HCT116 (cell line): ENCODE measurements around the gene CAPN3. TPM values are rescaled to one million over a fixed set of nuclear protein-coding genes. Genes with fewer than 3 reads are reported as not detected.

Source experiments
- ATAC-seq: fragments of 200-7000 bp; cut with Tn5 transposase; 2 replicates; pipeline ENCODE4 v1.9.1; 2020; ENCODE audit warnings: mild to moderate bottlenecking, moderate library complexity
- BruUV-seq: library from RNA; stranded (reverse); fragments of 400-500 nt; replicated peaks from 2 replicates; lab custom pipeline; 2021; lab: Mats Ljungman, UMichigan
- CTCF ChIA-PET: fragments of 300-600 bp; sonication (Branson Sonifier 250); formaldehyde crosslinking; loops from one replicate; lab custom pipeline; 2021; ENCODE audit warnings: antibody characterized with exemption; lab: Charles Lee
- POLR2A ChIA-PET: fragments of 300-600, 350-600 bp; sonication (Branson Sonifier 250); formaldehyde crosslinking; loops from one replicate; lab custom pipeline; 2021; ENCODE audit warnings: antibody characterized with exemption; lab: Charles Lee
- RAD21 ChIA-PET, 2 experiments: fragments of 300-600 bp; sonication (Branson Sonifier 250); formaldehyde crosslinking; loops; one replicate each; lab custom pipeline; 2023; ENCODE audit warnings: low total read pairs in 2 of 2; ENCODE audit not compliant: uncharacterized antibody in 2 of 2, unreplicated experiment in 2 of 2, low non-redundant PET in 1 of 2; lab: Charles Lee
- DNase-seq: peaks from one replicate; pipeline ENCODE4 v3.0.0-alpha.2; 2010; ENCODE audit warnings: low read depth, low spot score
- H2AFZ ChIP-seq: fragments of 200-600 bp; shearing (Covaris generic), sonication (generic); 2 replicates; pipeline ENCODE4 v1.6.1; 2017; ENCODE audit warnings: low read depth, mixed run types, mixed read lengths, antibody characterized with exemption, low read length; ENCODE audit not compliant: poor library complexity, severe bottlenecking
- H3K27ac ChIP-seq: 2 replicates; pipeline ENCODE4 v1.5.1; 2012; ENCODE audit warnings: low read depth, low read length
- H3K27me3 ChIP-seq: fragments of 200-600 bp; sonication (generic); 2 replicates; pipeline ENCODE4 v1.6.1; 2016; ENCODE audit warnings: mixed run types, low read length, mixed read lengths; ENCODE audit not compliant: insufficient read depth
- H3K36me3 ChIP-seq, 2 experiments: fragments of 200-500 bp in 1 of 2; fragments of 200-600 bp in 1 of 2; sonication (Bioruptor generic) in 1 of 2; sonication (generic) in 1 of 2; 2 replicates each; pipeline versions ENCODE4 v1.5.1 to v1.6.1; 2014 to 2016; ENCODE audit warnings: low read length in 2 of 2, inconsistent platforms in 1 of 2, mixed read lengths in 1 of 2, mixed run types in 1 of 2; ENCODE audit not compliant: insufficient read depth in 2 of 2, control insufficient read depth in 1 of 2
- H3K4me1 ChIP-seq, 2 experiments: fragments of 200-600 bp in 1 of 2; sonication (generic) in 1 of 2; 2 replicates each; pipeline versions ENCODE4 v1.5.1 to v1.6.1; 2012 to 2017; ENCODE audit warnings: low read length in 2 of 2, inconsistent platforms in 1 of 2, mild to moderate bottlenecking in 1 of 2, mixed read lengths in 1 of 2, mixed run types in 1 of 2, moderate library complexity in 1 of 2; ENCODE audit not compliant: insufficient read depth in 2 of 2, control insufficient read depth in 1 of 2
- H3K4me2 ChIP-seq: fragments of 200-600 bp; sonication (generic); 2 replicates; pipeline ENCODE4 v1.6.1; 2017; ENCODE audit warnings: mixed run types, low read length, mixed read lengths
- H3K4me3 ChIP-seq, 2 experiments: fragments of 200-600 bp in 1 of 2; sonication (generic) in 1 of 2; replicated peaks in 1 of 2; 2 replicates each; pipeline ENCODE4 v1.5.1; 2011 to 2016; ENCODE audit warnings: low read length in 2 of 2, control low read depth in 1 of 2, low read depth in 1 of 2, mild to moderate bottlenecking in 1 of 2, mixed read lengths in 1 of 2, mixed run types in 1 of 2
- H3K79me2 ChIP-seq: fragments of 200-600 bp; sonication (generic); 2 replicates; pipeline ENCODE4 v1.6.1; 2017; ENCODE audit warnings: mild to moderate bottlenecking, mixed run types, low read length, moderate library complexity, mixed read lengths; ENCODE audit not compliant: insufficient read depth
- H3K9ac ChIP-seq: fragments of 200-600 bp; sonication (generic); 2 replicates; pipeline ENCODE4 v1.6.1; 2016; ENCODE audit warnings: low read length, mixed read lengths
- H3K9me2 ChIP-seq: fragments of 200-600 bp; sonication (generic), shearing (Covaris generic); 2 replicates; pipeline ENCODE4 v1.6.1; 2017; ENCODE audit warnings: mixed run types, mild to moderate bottlenecking, moderate library complexity; ENCODE audit not compliant: insufficient read depth
- H3K9me3 ChIP-seq, 2 experiments: fragments of 200-500 bp in 1 of 2; fragments of 200-600 bp in 1 of 2; sonication (Bioruptor generic) in 1 of 2; sonication (generic) in 1 of 2; 2 replicates each; pipeline ENCODE4 v1.6.1; 2014 to 2017; ENCODE audit warnings: low read length in 2 of 2, mixed read lengths in 2 of 2, inconsistent platforms in 1 of 2, low read depth in 1 of 2, mild to moderate bottlenecking in 1 of 2, mixed run types in 1 of 2, moderate library complexity in 1 of 2; ENCODE audit not compliant: control insufficient read depth in 1 of 2, insufficient read depth in 1 of 2
- H4K20me1 ChIP-seq: fragments of 200-600 bp; sonication (generic), shearing (Covaris generic); 2 replicates; pipeline ENCODE4 v1.6.1; 2017; ENCODE audit warnings: mixed run types, mild to moderate bottlenecking, moderate library complexity; ENCODE audit not compliant: insufficient read depth
- ATF3 ChIP-seq: IDR thresholded peaks from 2 replicates; pipeline ENCODE4 v1.6.1; 2012
- CBX3 ChIP-seq: IDR thresholded peaks from 2 replicates; pipeline ENCODE4 v1.6.1; 2012; ENCODE audit warnings: low read depth
- CEBPB ChIP-seq: IDR thresholded peaks from 2 replicates; pipeline ENCODE4 v1.6.1; 2012; ENCODE audit warnings: low read depth
- CTCF ChIP-seq, 3 experiments: fragments of 200-600 bp in 1 of 3; sonication (generic) in 1 of 3; IDR thresholded peaks in 2 of 3; conservative IDR thresholded peaks in 1 of 3; 2 replicates each; pipeline ENCODE4 v1.5.1; 2012 to 2017; ENCODE audit warnings: low read depth in 2 of 3, low read length in 2 of 3, antibody characterized with exemption in 1 of 3, borderline replicate concordance in 1 of 3, control low read depth in 1 of 3, mild to moderate bottlenecking in 1 of 3, mixed read lengths in 1 of 3, mixed run types in 1 of 3, moderate library complexity in 1 of 3; ENCODE audit not compliant: insufficient read depth in 1 of 3
- ELF1 ChIP-seq: IDR thresholded peaks from 2 replicates; pipeline ENCODE4 v1.6.1; 2012; ENCODE audit warnings: low read depth, borderline replicate concordance
- EZH2 ChIP-seq: fragments of 200-600 bp; sonication (generic); IDR thresholded peaks from 2 replicates; pipeline ENCODE4 v1.6.1; 2017; ENCODE audit warnings: antibody characterized with exemption, mixed run types
- EZH2phosphoT487 ChIP-seq: fragments of 200-600 bp; IDR thresholded peaks from 2 replicates; pipeline ENCODE4 v1.6.1; 2018; ENCODE audit warnings: antibody characterized with exemption, borderline replicate concordance
- FOSL1 ChIP-seq: IDR thresholded peaks from 2 replicates; pipeline ENCODE4 v1.6.1; 2012; ENCODE audit warnings: low read depth
- JUND ChIP-seq: IDR thresholded peaks from 2 replicates; pipeline ENCODE4 v1.6.1; 2012
- MAX ChIP-seq: IDR thresholded peaks from 2 replicates; pipeline ENCODE4 v1.6.1; 2012
- POLR2A ChIP-seq: IDR thresholded peaks from 2 replicates; pipeline ENCODE4 v1.7.0; 2011; ENCODE audit warnings: borderline replicate concordance; ENCODE audit not compliant: insufficient read depth, insufficient read length; ENCODE audit errors: extremely low read depth
- POLR2AphosphoS5 ChIP-seq: IDR thresholded peaks from 2 replicates; pipeline ENCODE4 v1.6.1; 2011; ENCODE audit warnings: mild to moderate bottlenecking, low read depth, low read length, moderate library complexity
- RAD21 ChIP-seq: IDR thresholded peaks from 2 replicates; pipeline ENCODE4 v1.6.1; 2012; ENCODE audit warnings: low read depth, mild to moderate bottlenecking
- SIN3A ChIP-seq: IDR thresholded peaks from 2 replicates; pipeline ENCODE4 v1.6.1; 2012; ENCODE audit warnings: low read depth
- SP1 ChIP-seq: IDR thresholded peaks from 2 replicates; pipeline ENCODE4 v1.6.1; 2012; ENCODE audit warnings: low read depth
- SRF ChIP-seq: IDR thresholded peaks from 2 replicates; pipeline ENCODE4 v1.6.1; 2012; ENCODE audit warnings: low read depth
- TCF7L2 ChIP-seq: IDR thresholded peaks from 2 replicates; pipeline ENCODE4 v1.7.0; 2011; ENCODE audit warnings: borderline replicate concordance, inconsistent platforms; ENCODE audit not compliant: insufficient read depth, insufficient read length; ENCODE audit errors: extremely low read depth
- YY1 ChIP-seq: IDR thresholded peaks from 2 replicates; pipeline ENCODE4 v1.6.1; 2011; ENCODE audit warnings: low read length, low read depth, moderate library complexity, mild to moderate bottlenecking; ENCODE audit not compliant: insufficient replicate concordance; ENCODE audit errors: extremely low read depth
- ZBTB33 ChIP-seq: IDR thresholded peaks from 2 replicates; pipeline ENCODE4 v1.6.1; 2011; ENCODE audit warnings: mild to moderate bottlenecking, low read length, moderate library complexity; ENCODE audit not compliant: insufficient replicate concordance; ENCODE audit errors: extremely low read depth
- ZNF274 ChIP-seq: fragments of 200-500 bp; sonication (Bioruptor generic); IDR thresholded peaks from 2 replicates; pipeline ENCODE4 v1.6.1; 2014; ENCODE audit warnings: mild to moderate bottlenecking, low read depth, low read length, inconsistent platforms
- intact Hi-C: fragments of 100-400 bp; cut with micrococcal nuclease; formaldehyde crosslinking; loops from 2 replicates; pipeline ENCODE4 v1.10.0; 2022
- total RNA-seq: library from RNA; stranded (reverse); gene quantifications from one replicate; pipeline ENCODE4 v1.2.1, GENCODE V29; 2021; ENCODE audit not compliant: unreplicated experiment

CAPN3 gene
- total RNA-seq, 1 experiment from 2014 or later: 1.8 TPM

GRCh38 chr15:42405863-42406482 lies 46.7 kb downstream of the CAPN3 start:
- ATAC-seq (no peak), DNase-seq (no peak)
- RAD21 ChIA-PET: no interaction called here

More at GRCh38 chr15:42405863-42406482, 46.7 kb downstream of the CAPN3 start:
- Histone ChIP-seq H3K9me3 (no peaks in the 10 kb centered on the region), H3K9ac (no peak overlapping the region), H3K79me2 (no peaks in the 10 kb centered on the region), H3K9me2 (no peaks in the 10 kb centered on the region), H3K4me3 (no peak overlapping the region), H2AFZ (no peak overlapping the region), H3K27me3 (no peaks in the 10 kb centered on the region), H3K27ac (no peak overlapping the region), H3K36me3 (no peaks in the 10 kb centered on the region), H4K20me1 (no peaks in the 10 kb centered on the region), H3K4me1 (peaks cover 0 to 13% of the 10 kb centered on the region in 2 experiments; a peak in 2 of 4 replicates), H3K4me2 (no peak overlapping the region)
- CTCF ChIA-PET: no interaction called here
- no peak for TF ChIP-seq YY1
- TF ChIP-seq TCF7L2: no peak
- no peak for TF ChIP-seq POLR2AphosphoS5
- no peak for TF ChIP-seq ZBTB33
- TF ChIP-seq CEBPB: no peak
- no peak for TF ChIP-seq POLR2A
- TF ChIP-seq FOSL1: no peak
- TF ChIP-seq ATF3: no peak
- no peak for TF ChIP-seq CBX3
- no peak for TF ChIP-seq SP1
- TF ChIP-seq EZH2phosphoT487: no peak
- TF ChIP-seq CTCF (IDR thresholded peaks at IDR 0.05 in 2 of 3, conservative IDR thresholded peaks at IDR 0.05 in 1 of 3; ENCODE audit: borderline replicate concordance in 1 of 3, insufficient read depth in 1 of 3, low read depth in 2 of 3, low read length in 2 of 3): no peak
- TF ChIP-seq EZH2: no peak
- no peak for TF ChIP-seq ZNF274
- TF ChIP-seq ELF1: no peak
- TF ChIP-seq MAX: no peak
- no peak for TF ChIP-seq RAD21
- no peak for TF ChIP-seq SIN3A
- no peak for TF ChIP-seq SRF
- TF ChIP-seq JUND: no peak
- POLR2A ChIA-PET: no interaction called here
- no TSS peak for BruUV-seq
- intact Hi-C loops: no loop called here
